Renal cortex interstitium (tissue), 11 donors: ENCODE results near the gene BOC. TPM values are rescaled to one million over a fixed set of nuclear protein-coding genes. Genes with fewer than 3 reads are reported as not detected.

Experiments
- DNase-seq, 11 donors: peaks; one replicate each; pipeline ENCODE4 v3.0.0-alpha.2; 2013; ENCODE audit warnings: low read depth in 9 of 11, low spot score in 4 of 11; ENCODE audit errors: extremely low read depth in 1 of 11
- polyA plus RNA-seq, 3 donors: library from polyadenylated mRNA; unstranded; fragments of 120-200 nt; gene quantifications; one replicate each; pipeline ENCODE4 v1.2.1, GENCODE V29; 2013; ENCODE audit not compliant: insufficient read length in 3 of 3

BOC gene
- polyA plus RNA-seq, 3 donors = 31.4 to 33.3 (median 32.8) TPM

DNA sequence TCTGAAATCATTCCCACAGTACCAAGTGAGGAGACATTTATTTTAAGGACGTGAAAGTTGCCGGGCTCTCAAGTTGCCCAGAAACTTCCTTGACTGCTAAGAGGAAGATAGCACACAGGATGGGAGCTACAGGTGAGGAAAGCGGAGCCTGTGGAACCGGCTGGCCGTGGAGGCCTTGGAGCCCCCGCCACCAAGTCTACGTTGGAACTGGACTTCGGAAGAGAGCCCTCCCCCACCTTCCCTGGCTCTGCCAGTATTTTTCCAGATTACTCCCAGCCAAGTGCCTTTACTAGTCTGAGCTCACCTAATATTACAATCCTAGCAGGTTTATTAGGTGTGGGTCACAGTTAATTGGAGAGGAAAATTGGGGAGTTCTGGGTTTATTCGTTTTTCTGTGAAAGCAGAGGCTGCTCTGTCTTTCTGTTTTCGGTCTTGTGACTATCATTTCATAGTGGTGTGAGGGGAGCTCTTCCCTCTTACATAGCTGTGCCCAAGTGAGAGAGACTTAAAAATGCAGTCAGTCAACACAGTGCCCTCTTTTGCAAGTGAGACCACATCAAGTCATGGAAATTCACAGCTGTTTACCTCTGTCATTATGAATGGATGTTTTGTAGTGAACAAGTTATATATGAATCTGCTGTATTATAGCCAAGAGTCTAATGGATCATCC, 6.8 kb downstream of the BOC start:
- DNase-seq = no peak

DNA sequence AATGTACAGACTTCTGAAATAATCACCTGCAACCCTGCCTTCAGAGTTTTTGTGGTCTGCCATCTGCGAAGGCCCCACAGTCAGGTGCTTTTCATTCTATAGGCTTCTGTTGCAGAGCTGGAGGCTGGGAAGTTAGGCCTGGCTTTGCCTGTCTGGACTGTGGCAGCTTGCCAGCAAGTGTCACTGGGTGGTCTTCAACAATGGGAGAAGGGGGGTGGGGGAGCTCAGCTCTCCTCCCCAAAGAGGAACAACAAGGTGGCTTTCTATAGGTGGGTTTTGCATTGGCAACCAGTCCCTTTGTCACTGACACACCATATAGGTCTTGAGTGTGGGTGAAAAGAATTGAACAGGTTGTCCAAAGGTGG, 7.3 kb downstream of the BOC start:
- no peak for DNase-seq

DNA sequence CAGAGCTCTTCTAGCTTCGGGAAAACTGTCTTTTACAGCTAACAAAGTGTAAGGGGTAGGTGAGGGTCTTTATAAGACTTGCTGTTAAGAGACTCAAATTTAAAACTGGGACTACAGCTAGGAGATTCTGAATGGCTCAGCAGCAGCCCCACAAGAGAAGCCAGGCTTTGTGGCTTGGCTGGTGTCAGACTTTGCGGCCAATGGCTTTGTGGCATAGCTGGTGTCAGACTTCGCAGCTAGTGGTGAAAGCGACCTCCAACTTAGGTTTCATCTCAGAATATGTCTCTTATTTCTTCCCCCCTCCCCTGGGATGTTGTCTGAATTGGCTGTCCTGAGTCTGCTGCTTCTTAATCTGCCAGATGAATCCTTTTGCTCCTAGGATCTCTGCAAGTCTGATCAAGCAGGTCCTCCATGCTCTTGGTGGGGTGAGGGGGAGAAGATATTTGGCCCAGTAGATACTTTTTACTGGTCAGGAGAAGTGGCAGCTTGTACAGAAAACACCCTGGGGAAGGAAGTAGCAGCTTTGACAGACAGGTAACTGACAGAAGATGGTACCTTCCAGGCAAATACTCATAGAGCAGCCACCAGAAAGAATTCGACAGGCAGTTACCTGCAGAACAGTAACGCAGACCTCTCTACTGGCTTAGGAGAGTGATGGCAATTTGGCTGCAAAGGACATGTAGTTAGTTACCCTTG, 8.4 kb downstream of the BOC start:
- DNase-seq = no peak

DNA sequence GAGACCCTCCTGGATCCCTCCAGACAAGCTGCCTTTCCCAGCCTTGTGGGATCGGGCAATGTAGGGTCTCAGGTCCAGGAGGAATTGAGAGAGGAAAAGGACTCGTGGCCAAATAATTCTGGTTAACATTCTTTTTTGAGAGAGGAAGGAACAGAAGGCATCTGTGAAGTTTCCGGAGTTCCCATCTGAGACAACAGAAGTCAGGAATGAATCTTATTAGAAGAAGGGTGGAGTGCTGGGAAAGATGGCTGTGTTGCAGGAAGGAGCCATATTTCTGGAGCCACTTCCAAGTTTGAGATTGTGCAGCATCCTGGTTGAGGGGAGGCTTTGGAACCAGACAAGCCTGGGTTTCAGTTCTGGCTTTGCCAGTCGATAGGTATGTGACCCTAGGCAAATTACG, 9.4 kb downstream of the BOC start:
- no peak for DNase-seq

DNA sequence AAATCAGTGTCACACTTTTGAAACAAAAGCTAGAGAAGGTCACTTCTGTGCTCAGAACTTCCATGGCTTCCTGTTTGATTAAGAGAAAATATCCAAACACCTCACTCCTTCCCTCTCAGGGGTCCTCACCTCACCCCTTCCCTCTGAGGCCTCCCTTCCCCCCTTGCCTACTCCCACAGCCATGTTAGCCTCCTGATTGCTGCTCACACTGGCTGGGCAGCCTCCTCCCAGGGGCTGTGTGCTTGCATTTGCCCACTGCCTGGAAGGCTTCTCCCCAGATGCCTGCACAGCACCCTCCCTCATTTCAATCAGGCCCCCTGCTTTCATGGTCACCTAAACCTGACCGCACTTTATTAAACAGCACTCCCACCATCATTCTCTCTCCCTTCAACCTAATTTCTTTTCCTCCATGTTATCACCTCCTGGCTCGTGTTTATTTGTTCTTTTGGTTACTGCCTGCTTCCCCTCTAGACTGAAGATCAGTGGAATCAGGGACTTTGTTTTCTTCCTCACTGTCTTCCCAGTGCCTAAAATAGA, 10.4 kb downstream of the BOC start:
- DNase-seq = no peak

DNA sequence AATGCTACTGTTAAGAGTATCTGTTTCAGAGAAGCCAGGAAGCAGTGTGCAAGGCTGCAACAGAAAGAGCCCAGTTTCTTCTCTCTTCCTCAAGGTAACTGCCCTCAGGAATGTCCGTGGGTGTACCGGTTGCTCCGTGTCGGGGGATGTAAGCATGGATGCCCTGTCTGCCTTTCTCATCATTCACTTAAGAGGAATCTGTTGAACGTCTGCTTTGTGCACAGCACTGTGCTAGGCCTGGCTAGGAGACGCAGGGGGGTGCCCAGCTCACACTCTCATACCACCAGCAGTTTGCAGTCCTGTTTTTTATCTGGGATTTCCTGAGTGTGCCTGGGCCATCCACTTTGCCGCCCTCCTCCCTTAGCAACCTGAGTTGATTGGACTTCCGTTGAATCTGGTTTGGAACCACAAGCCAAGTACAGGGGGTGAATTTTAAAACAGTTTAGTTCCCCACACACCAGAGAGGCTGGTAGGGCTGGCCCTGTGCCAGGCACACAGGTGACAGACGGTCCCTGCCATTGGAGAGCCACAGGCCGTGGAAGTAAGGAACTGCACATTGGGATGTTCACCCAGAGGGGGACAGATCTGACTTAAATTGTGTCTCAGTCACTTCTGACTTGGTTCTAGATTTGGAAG, 11.2 kb downstream of the BOC start:
- DNase-seq = no peak

DNA sequence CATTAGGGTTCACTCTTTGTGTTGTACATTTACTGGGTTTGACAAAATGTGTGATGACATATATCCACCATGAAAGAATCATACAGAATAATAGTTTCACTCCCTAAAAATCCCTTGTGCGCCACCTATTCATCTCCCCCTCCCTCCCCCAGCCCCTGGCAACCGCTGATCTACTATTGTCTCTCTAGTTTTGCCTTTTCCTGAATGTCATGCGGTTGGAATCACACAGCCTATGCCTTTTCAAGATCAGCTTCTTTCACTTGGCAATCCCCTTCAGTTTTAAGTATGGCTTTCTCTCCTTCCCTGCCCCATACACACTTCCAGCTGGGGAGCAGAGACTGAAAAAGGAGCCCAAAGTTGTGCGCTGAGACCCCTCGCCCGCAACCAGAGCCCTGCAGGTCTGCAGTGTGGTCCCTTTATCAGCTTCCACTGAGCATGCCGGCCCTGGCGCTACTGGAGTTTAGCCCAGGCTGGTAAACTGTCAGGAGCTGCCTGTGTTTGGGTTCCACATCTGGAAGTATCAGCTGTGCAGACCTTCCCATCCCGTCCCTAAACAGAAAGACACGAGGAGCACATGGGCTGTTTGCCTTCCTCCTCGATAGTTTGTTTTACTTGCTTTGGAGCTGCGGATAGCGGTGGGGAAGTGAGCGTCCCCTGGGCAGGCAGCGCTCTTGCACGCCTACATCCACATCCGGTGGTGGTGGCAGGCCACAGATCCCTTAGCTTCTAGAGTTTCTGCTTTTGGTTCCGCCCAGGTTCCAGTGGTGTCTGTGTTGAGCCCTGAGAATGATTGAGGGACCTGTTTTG, 12.3 kb downstream of the BOC start:
- no peak for DNase-seq

DNA sequence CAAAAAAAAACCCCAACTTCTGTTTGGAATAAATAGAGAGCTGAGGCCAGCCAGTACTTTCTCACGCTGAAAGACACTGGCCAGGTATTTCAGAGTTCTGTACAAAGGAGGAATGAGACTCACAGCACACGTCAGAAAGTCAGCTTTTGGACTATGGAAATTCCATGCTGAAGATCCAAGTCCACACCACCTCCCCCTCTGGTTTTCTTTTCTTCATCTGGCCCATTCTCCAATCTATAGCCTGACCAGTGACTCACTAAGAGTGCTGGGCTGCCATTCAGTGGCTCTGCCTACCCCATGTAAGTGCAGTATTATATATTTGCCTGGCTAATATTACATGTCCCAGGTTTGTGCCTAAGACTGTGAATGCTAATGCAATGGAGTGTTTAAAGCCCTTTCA, 13.9 kb downstream of the BOC start:
- no peak for DNase-seq

DNA sequence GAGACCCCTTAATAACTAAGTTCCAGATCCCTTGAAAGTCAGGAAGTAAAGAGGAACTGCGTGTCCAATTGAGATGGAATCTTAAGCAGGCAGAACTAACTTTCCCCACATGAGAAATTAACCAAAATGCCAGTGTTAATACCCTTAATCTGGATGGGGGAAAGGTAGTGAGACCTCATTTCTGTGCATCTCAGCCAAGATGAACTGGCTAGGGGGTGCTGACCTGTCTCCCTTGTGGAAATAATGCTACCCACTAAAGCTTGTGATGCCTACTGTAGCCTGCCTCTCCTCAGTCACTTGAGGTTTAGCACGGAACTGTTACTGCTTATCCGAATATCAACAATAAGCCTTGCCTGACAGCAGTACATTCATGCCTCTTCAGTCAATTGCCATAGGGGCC, 15.1 kb downstream of the BOC start:
- DNase-seq = no peak

DNA sequence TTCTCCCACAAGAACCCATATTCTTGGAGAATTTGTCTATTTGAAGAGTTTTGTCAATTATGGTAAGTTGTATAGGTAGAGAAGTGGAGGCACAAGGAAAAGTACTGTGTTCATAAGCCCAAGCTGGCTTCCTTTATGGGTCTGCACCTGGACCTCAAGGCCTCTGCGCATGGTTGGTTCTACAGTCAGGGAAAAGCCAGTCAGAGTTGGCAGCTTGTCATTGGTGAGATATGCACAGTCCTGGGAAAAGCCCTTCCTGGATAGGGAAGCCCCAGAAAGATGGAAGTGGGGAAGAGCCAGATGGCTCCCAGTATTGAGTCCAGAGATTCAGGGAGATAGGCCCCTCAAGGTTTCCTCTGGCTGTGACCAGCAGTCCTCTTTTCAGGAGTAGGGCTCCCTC, 15.8 kb downstream of the BOC start:
- DNase-seq = no peak

DNA sequence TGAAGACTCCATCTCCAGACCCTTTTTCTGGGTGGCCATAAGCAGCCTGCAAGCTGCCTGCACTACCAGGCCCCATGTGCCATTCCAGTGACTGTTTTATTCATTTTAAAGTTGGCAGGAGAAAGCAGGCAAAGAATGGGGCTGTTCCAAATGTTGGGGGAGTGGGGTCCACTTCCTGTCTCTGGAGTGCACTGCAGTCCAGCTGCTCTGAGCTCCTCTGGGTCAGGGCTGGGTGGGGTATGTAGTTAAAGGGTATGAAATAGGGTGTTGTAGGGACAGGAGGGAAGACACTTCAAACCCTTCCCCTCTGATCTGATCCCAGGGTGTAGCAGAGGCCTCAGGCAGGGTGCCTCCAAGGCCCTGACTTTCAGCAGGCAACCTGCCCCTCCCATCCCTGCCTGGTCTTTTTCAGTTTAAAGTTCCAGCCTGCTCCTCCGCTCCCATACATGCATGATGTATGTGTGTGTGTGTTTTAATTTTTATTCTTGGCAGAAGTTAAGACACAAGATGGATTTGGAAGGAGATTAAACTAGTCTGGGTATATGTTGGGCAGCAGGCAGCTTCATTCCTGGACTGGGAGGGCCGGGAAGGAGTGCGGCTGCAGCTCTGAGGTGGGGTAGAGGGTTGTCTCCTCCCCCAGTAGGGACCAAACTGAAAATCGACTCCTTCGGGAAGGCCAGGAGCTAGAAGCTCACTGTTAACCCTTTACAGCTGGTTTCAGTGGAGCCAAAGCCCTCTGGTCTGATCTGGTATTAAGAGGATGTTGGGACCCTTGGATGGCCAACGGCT, 17.3 kb downstream of the BOC start:
- DNase-seq = no peak

DNA sequence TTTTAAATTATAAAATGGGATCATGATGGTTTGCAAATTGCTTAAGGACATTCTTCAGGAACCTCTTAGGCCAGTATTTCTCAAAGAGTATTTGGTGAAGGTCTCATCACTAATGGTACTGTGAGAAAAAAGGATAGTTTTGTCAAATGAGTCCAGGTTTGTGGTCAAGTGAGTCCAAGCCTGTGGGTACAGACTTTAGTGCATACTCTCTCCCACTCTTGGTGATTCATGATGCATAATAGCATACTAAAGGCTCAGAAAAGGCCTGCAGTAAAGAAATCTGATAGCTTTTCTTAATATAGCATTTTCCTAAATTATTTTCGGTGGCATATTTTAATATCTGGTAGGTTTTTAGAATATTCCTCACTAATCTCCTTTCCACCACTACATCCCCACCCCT, 20.0 kb downstream of the BOC start:
- DNase-seq = no peak

DNA sequence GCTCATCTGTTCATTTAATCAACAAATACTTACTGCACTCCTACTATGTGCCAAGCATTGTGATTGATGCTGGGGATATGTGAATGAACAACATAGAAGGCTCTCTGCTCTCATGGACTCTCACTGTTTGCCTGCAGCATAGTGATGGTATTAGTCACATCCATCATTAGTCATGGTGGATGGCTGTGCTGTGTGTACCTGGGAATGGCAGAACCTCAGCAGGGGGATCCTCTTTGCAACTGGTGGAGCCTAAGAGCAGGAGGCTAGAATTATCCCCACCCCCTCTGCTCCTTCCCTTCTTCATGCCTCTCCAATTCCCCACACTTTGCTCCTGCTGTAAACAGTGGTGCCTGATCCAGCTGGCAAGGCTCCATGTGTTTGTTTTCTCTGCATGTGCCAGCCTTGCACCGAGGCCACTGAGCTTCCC, 20.5 kb downstream of the BOC start:
- DNase-seq = no peak

DNA sequence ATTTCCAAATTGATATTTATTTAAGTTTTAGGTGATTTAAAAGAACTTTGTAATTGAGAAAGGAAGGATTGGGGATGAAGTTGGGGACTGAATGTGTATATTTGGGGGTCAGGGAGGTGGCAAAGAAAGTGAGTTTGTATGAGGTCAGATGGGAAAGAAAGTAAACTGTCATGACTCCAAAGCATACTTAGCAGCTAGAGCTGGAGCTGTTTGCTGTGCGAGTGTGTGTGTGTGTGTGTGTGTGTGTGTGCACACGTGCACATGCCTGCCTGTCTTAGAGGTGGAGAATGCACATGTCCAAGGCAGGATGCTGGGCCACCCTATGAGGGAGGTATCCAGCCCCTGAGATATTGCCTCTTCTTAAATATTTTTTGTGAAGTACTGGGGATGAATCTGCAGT, 21.0 kb downstream of the BOC start:
- no peak for DNase-seq

DNA sequence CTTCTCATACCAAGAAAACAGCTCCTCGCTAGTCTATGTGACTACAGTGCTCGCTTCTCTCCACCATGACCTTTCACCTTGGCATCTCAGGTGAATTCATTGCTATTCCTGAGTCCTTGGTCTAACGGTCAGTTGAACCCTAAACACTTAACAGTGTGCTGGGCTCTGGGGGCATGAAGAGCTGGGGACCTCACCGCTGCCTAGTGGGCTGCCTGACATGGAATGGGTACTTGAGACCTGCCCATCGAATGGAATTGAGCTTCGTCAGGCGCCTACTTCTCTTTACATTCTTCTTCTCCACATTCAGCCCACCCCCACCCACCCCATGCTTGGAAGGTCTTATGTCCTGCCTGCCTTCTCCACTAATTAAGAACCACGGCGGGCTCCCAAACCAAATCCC, 22.1 kb downstream of the BOC start:
- no peak for DNase-seq

DNA sequence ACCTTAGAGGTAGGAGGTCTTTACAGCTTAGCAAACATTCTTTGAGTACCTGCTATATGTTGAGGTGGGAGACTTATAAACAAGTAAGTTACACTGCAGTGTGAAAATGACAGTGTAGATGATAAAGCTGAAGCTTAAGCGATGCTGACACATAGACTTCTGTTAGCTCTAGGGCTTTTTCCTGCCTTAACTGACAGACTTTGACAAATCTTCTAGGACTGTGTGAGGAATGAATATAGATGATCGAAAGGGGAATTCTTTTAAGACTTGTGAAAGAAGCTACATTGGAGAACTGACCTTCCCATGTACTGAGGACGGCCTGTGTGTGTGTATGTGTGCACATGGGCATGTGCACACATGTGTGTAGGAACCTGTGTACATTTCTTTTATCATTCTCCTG, 22.7 kb downstream of the BOC start:
- no peak for DNase-seq

DNA sequence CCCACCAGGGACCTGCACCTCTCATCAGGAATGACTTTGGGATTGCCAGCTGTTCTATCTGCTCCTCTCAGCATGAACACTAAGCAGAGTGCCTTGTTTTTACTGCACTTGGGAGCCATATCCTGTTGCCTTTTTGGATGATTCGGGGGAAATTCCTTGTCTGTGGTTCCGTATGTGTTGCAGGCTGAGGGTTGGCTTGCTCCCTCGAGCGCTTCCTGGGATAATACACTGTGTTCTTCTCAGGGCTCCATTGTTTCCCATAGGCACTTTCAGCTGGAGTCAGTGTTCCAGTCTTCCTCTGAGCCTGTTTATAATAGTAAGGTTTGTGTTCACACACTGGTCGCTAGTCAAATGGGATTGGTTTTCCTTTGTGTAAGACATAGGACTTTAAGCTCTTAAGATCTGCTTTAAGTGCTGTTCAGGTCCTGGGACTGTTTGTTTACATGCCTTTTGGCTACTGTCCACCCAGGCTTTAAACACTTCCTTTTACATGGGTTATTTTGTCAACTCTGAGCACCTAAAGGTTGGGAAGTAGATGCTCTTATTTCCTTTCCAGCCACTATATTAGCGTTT, 23.4 kb downstream of the BOC start:
- DNase-seq = no peak

DNA sequence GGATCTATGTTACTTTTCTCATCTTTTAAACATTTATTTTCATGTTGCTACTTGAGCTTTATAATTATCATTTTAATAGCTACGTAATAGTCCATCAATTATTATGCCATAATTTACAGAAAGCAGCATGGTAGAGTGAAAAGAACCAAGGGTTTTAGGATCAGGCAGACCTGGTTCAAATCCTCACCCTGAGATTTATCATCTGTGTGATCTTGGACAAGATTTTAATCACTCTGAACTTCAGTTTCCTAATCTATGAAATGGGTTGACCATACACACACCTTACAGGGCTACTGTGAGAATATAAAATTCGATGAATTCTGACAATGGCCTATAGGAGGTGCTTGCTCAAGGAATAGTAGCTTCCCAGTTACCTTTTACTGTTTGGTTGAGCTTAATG, 27.1 kb downstream of the BOC start:
- no peak for DNase-seq

DNA sequence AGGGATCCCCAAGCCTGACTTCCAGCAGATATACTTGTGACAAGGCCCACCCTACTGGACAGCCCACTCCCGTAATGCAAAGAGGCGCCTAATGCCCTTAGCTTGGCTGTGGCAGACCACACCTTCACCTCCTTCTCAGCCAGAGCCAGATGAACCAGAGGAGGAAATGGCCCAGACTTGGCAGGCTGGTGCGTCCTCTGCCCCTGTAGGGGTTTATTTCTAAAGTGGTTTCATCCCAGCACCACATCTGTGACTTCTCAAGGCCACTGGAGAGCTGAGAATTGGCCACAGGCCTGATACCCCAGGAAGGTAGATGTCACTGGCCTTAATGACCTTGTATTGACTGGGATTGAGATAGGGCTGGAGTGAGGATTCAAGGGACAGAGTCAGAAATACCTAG, 29.5 kb downstream of the BOC start:
- no peak for DNase-seq
